OCI-LY1 (cell line): ENCODE measurements around the gene RAPGEF6.

Source experiments
- H2AFZ ChIP-seq: fragments of 200-600 bp; sonication (generic), shearing (Covaris generic); 2 replicates; pipeline ENCODE4 v1.6.0; 2014; ENCODE audit warnings: antibody characterized with exemption, mild to moderate bottlenecking, low read length
- H3F3A ChIP-seq: fragments of 200-600 bp; sonication (generic), shearing (Covaris generic); 2 replicates; pipeline ENCODE4 v1.6.0; 2014; ENCODE audit warnings: mild to moderate bottlenecking, antibody characterized with exemption, low read length, moderate library complexity; ENCODE audit not compliant: insufficient read depth
- H3K27ac ChIP-seq: fragments of 200-600 bp; sonication (generic); 2 replicates; pipeline ENCODE4 v1.5.1; 2014; ENCODE audit warnings: low read length, mixed run types, mild to moderate bottlenecking, low read depth; ENCODE audit not compliant: poor library complexity, severe bottlenecking
- H3K27me3 ChIP-seq: fragments of 200-600 bp; sonication (generic); 2 replicates; pipeline ENCODE4 v1.6.0; 2014; ENCODE audit warnings: antibody characterized with exemption, mild to moderate bottlenecking, low read length, moderate library complexity; ENCODE audit not compliant: insufficient read depth
- H3K36me3 ChIP-seq: fragments of 200-600 bp; sonication (generic); 2 replicates; pipeline ENCODE4 v1.6.1; 2014; ENCODE audit warnings: mild to moderate bottlenecking, antibody characterized with exemption, low read length, moderate library complexity, mixed read lengths; ENCODE audit not compliant: insufficient read depth
- H3K4me1 ChIP-seq: fragments of 200-600 bp; sonication (generic); 2 replicates; pipeline ENCODE4 v1.5.1; 2014; ENCODE audit warnings: mild to moderate bottlenecking, low read length, moderate library complexity; ENCODE audit not compliant: insufficient read depth, severe bottlenecking
- H3K4me2 ChIP-seq: fragments of 200-600 bp; sonication (generic), shearing (Covaris generic); 2 replicates; pipeline ENCODE4 v1.6.1; 2014; ENCODE audit warnings: low read length
- H3K4me3 ChIP-seq: fragments of 200-600 bp; sonication (generic); 2 replicates; pipeline ENCODE4 v1.5.1; 2014; ENCODE audit warnings: low read length, low read depth, mild to moderate bottlenecking, mixed read lengths; ENCODE audit not compliant: poor library complexity, severe bottlenecking
- H3K79me2 ChIP-seq: fragments of 200-600 bp; shearing (Covaris generic); 2 replicates; pipeline ENCODE4 v1.6.1; 2016; ENCODE audit warnings: mixed run types, low read length, mixed read lengths; ENCODE audit not compliant: insufficient read depth
- H3K9ac ChIP-seq: fragments of 200-600 bp; sonication (generic), shearing (Covaris generic); 2 replicates; pipeline ENCODE4 v1.6.1; 2014; ENCODE audit warnings: mild to moderate bottlenecking, low read length, mixed read lengths
- H3K9me2 ChIP-seq: fragments of 200-600 bp; sonication (generic), shearing (Covaris generic); 2 replicates; pipeline ENCODE4 v1.6.1; 2014; ENCODE audit warnings: low read depth, mild to moderate bottlenecking, low read length, mixed read lengths
- H3K9me3 ChIP-seq: fragments of 200-600 bp; shearing (Covaris generic); 2 replicates; pipeline ENCODE4 v1.6.1; 2014; ENCODE audit warnings: low read length, mixed read lengths
- H4K20me1 ChIP-seq: fragments of 200-600 bp; sonication (generic), shearing (Covaris generic); 2 replicates; pipeline ENCODE4 v1.6.0; 2016; ENCODE audit warnings: mild to moderate bottlenecking, low read length; ENCODE audit not compliant: insufficient read depth
- EZH2 ChIP-seq: fragments of 200-600 bp; sonication (generic), shearing (Covaris generic); IDR thresholded peaks from 2 replicates; pipeline ENCODE4 v1.8.0; 2017; ENCODE audit warnings: borderline replicate concordance, mixed run types, mild to moderate bottlenecking, antibody characterized with exemption, low read length, moderate library complexity, mixed read lengths
- TF ChIP-seq, protein P1 (sequence below): fragments of 200-600 bp; sonication (generic), shearing (Covaris generic); IDR thresholded peaks from 2 replicates; pipeline ENCODE4 v1.5.1; 2017; ENCODE audit warnings: mild to moderate bottlenecking, antibody characterized with exemption, low read length, moderate library complexity, mixed read lengths

Gene RAPGEF6

GRCh38 chr5:131634996-131635683 lies at the start of gene RAPGEF6:
Gene RAPGEF6, minus strand, starts transcription at chr5:131635229. Its CDS starts 199 bp downstream, at chr5:131635030.
- Histone ChIP-seq H3K79me2 (peaks cover 45% of the 10 kb centered on the region), H3K9me2 (no peaks in the 10 kb centered on the region), H3K4me3 (peak within 1 kb of the TSS; percentile 83), H4K20me1 (no peaks in the 10 kb centered on the region), H3F3A (no peaks in the 10 kb centered on the region), H3K9me3 (no peaks in the 10 kb centered on the region), H3K4me2 (peak within 1 kb of the TSS; percentile 98), H3K4me1 (peaks cover 54% of the 10 kb centered on the region), H3K9ac (peak within 1 kb of the TSS; percentile 98), H2AFZ (no peak within 1 kb of the TSS), H3K27me3 (no peaks in the 10 kb centered on the region), H3K27ac (peak within 1 kb of the TSS; percentile 100), H3K36me3 (peaks cover 9% of the 10 kb centered on the region; the same call in 1 of the 2 replicates)
- no peak for TF ChIP-seq EZH2
- TF ChIP-seq, protein P1, sequence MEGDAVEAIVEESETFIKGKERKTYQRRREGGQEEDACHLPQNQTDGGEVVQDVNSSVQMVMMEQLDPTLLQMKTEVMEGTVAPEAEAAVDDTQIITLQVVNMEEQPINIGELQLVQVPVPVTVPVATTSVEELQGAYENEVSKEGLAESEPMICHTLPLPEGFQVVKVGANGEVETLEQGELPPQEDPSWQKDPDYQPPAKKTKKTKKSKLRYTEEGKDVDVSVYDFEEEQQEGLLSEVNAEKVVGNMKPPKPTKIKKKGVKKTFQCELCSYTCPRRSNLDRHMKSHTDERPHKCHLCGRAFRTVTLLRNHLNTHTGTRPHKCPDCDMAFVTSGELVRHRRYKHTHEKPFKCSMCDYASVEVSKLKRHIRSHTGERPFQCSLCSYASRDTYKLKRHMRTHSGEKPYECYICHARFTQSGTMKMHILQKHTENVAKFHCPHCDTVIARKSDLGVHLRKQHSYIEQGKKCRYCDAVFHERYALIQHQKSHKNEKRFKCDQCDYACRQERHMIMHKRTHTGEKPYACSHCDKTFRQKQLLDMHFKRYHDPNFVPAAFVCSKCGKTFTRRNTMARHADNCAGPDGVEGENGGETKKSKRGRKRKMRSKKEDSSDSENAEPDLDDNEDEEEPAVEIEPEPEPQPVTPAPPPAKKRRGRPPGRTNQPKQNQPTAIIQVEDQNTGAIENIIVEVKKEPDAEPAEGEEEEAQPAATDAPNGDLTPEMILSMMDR: no peak; the same call in 1 of the 2 replicates

GRCh38 chr5:131684595-131684994 lies 49.6 kb upstream of the RAPGEF6 start:
- no peak overlapping the region for H2AFZ ChIP-seq
- no peaks in the 10 kb centered on the region for H3F3A ChIP-seq
- H3K27me3 ChIP-seq: no peaks in the 10 kb centered on the region
- H3K9me2 ChIP-seq: no peaks in the 10 kb centered on the region
- H3K9me3 ChIP-seq: no peaks in the 10 kb centered on the region
- H3K27ac ChIP-seq: no peak overlapping the region
- H3K4me3 ChIP-seq: no peak overlapping the region
- H3K9ac ChIP-seq: no peak overlapping the region
- peaks cover 7% of the 10 kb centered on the region; the same call in 1 of the 2 replicates for H3K36me3 ChIP-seq
- no peak for TF ChIP-seq EZH2
- TF ChIP-seq, protein P1: no peak
- peaks cover 15% of the 10 kb centered on the region for H3K4me1 ChIP-seq
- H3K79me2 ChIP-seq: no peaks in the 10 kb centered on the region
- no peak overlapping the region for H3K4me2 ChIP-seq
- no peaks in the 10 kb centered on the region for H4K20me1 ChIP-seq

DNA sequence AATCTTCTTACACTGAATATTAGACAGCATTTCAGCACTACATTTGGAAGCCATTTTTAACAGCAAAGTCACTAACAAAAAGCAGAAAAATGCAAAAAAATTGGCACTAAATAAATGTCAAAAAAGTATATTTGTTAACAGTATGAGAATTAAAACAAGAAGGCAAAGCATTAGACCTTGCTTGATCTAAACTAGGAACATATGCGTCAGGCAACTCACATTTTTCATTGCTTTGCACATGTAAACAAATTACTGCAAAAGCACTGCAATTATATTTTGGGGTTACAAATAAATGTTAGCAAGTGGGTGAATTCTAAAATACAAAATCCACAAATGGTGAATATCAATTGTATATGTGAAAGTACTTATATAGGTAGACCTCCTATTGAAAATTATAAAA lies 49.0 kb upstream of the RAPGEF6 start:
- Histone ChIP-seq H3K9me2 (no peaks in the 10 kb centered on the region), H3K27me3 (no peaks in the 10 kb centered on the region), H3K9me3 (no peaks in the 10 kb centered on the region), H3K27ac (no peak overlapping the region), H3K36me3 (peaks cover 7% of the 10 kb centered on the region; the same call in 1 of the 2 replicates), H4K20me1 (no peaks in the 10 kb centered on the region), H3F3A (no peaks in the 10 kb centered on the region), H3K4me3 (no peak overlapping the region), H3K79me2 (no peaks in the 10 kb centered on the region), H3K4me2 (no peak overlapping the region), H3K9ac (no peak overlapping the region), H3K4me1 (peaks cover 15% of the 10 kb centered on the region), H2AFZ (no peak overlapping the region)
- no peak for TF ChIP-seq EZH2
- TF ChIP-seq, protein P1: no peak
